BLaER1 (cell line): ENCODE measurements around the gene CHRNA5.

ENCODE experiments used
- H3K27ac ChIP-seq: shearing (Covaris generic); formaldehyde crosslinking; 2 replicates; pipeline ENCODE4 v1.8.1; 2022
- H3K27me3 ChIP-seq: shearing (Covaris generic); formaldehyde crosslinking; 2 replicates; pipeline ENCODE4 v1.8.1; 2022
- H3K36me3 ChIP-seq: shearing (Covaris generic); formaldehyde crosslinking; 2 replicates; pipeline ENCODE4 v1.8.1; 2022
- H3K4me1 ChIP-seq: shearing (Covaris generic); formaldehyde crosslinking; 2 replicates; pipeline ENCODE4 v1.8.1; 2022
- H3K4me2 ChIP-seq: shearing (Covaris generic); formaldehyde crosslinking; 2 replicates; pipeline ENCODE4 v1.8.1; 2022
- H3K4me3 ChIP-seq: shearing (Covaris generic); formaldehyde crosslinking; 2 replicates; pipeline ENCODE4 v1.8.1; 2022
- H3K9ac ChIP-seq: shearing (Covaris generic); formaldehyde crosslinking; 2 replicates; pipeline ENCODE4 v1.8.1; 2022
- H3K9me3 ChIP-seq: shearing (Covaris generic); formaldehyde crosslinking; 2 replicates; pipeline ENCODE4 v1.8.1; 2022
- H4K20me1 ChIP-seq: shearing (Covaris generic); formaldehyde crosslinking; 2 replicates; pipeline ENCODE4 v1.8.1; 2022
- Cebpa-rat ChIP-seq: shearing (Covaris generic); IDR thresholded peaks from 2 replicates; pipeline ENCODE4 v1.8.1; 2022

Gene CHRNA5

GRCh38 chr15:78625606-78626280 lies 60.4 kb downstream of the CHRNA5 start:
- H3K9ac ChIP-seq: no peak overlapping the region
- no peaks in the 10 kb centered on the region for H3K36me3 ChIP-seq
- peaks cover 5% of the 10 kb centered on the region; the same call in 1 of the 2 replicates for H4K20me1 ChIP-seq
- H3K4me1 ChIP-seq: peaks cover 4% of the 10 kb centered on the region
- TF ChIP-seq Cebpa-rat: no peak
- no peaks in the 10 kb centered on the region for H3K9me3 ChIP-seq
- H3K4me3 ChIP-seq: no peak overlapping the region
- H3K27me3 ChIP-seq: peaks cover 24% of the 10 kb centered on the region
- H3K27ac ChIP-seq: no peak overlapping the region
- H3K4me2 ChIP-seq: no peak overlapping the region

- Histone ChIP-seq H3K4me2 (no peak overlapping the region), H4K20me1 (peaks cover 5% of the 10 kb centered on the region; the same call in 1 of the 2 replicates), H3K36me3 (no peaks in the 10 kb centered on the region), H3K4me1 (no peaks in the 10 kb centered on the region), H3K27me3 (peaks cover 17% of the 10 kb centered on the region), H3K27ac (no peak overlapping the region), H3K4me3 (no peak overlapping the region), H3K9ac (no peak overlapping the region), H3K9me3 (no peaks in the 10 kb centered on the region)
- no peak for TF ChIP-seq Cebpa-rat
These were observed 61.2 kb downstream of the CHRNA5 start for GRCh38 chr15:78626381-78626995.

GRCh38 chr15:78627348-78627747 lies 62.0 kb downstream of the CHRNA5 start:
- Histone ChIP-seq H3K27ac (no peak overlapping the region), H3K4me2 (no peak overlapping the region), H3K4me3 (no peak overlapping the region), H3K9me3 (0 out of 2 replicates have a peak, but pooled peaks cover under 1% of the 10 kb centered on the region), H4K20me1 (no peaks in the 10 kb centered on the region), H3K4me1 (no peaks in the 10 kb centered on the region), H3K9ac (no peak overlapping the region), H3K36me3 (no peaks in the 10 kb centered on the region), H3K27me3 (peaks cover 8% of the 10 kb centered on the region)
- no peak for TF ChIP-seq Cebpa-rat

- Histone ChIP-seq H3K36me3 (no peaks in the 10 kb centered on the region), H4K20me1 (no peaks in the 10 kb centered on the region), H3K27ac (no peak overlapping the region), H3K9me3 (peaks cover 9% of the 10 kb centered on the region), H3K4me3 (no peak overlapping the region), H3K4me2 (no peak overlapping the region), H3K27me3 (no peaks in the 10 kb centered on the region; the same call in 1 of the 2 replicates), H3K4me1 (no peaks in the 10 kb centered on the region), H3K9ac (no peak overlapping the region)
- no peak for TF ChIP-seq Cebpa-rat
These were observed 62.9 kb downstream of the CHRNA5 start for GRCh38 chr15:78628227-78628626.

- H3K4me3 ChIP-seq: no peak overlapping the region
- H3K9me3 ChIP-seq: peaks cover 18% of the 10 kb centered on the region
- TF ChIP-seq Cebpa-rat: no peak
- H4K20me1 ChIP-seq: no peaks in the 10 kb centered on the region
- H3K4me1 ChIP-seq: no peaks in the 10 kb centered on the region
- H3K27ac ChIP-seq: no peak overlapping the region
- H3K9ac ChIP-seq: no peak overlapping the region
- no peaks in the 10 kb centered on the region for H3K36me3 ChIP-seq
- no peaks in the 10 kb centered on the region for H3K27me3 ChIP-seq
- no peak overlapping the region for H3K4me2 ChIP-seq
These were observed 63.9 kb downstream of the CHRNA5 start for GRCh38 chr15:78629031-78629715.

- Histone ChIP-seq H4K20me1 (no peaks in the 10 kb centered on the region), H3K4me1 (no peaks in the 10 kb centered on the region), H3K27ac (no peak overlapping the region), H3K9ac (no peak overlapping the region), H3K4me3 (no peak overlapping the region), H3K4me2 (no peak overlapping the region), H3K36me3 (no peaks in the 10 kb centered on the region), H3K27me3 (no peaks in the 10 kb centered on the region), H3K9me3 (peaks cover 20% of the 10 kb centered on the region)
- TF ChIP-seq Cebpa-rat: no peak
These were observed 64.4 kb downstream of the CHRNA5 start for GRCh38 chr15:78629716-78630065.

- Histone ChIP-seq H3K4me1 (no peaks in the 10 kb centered on the region), H3K9ac (no peak overlapping the region), H3K27me3 (no peaks in the 10 kb centered on the region), H4K20me1 (no peaks in the 10 kb centered on the region), H3K27ac (no peak overlapping the region), H3K4me3 (no peak overlapping the region), H3K9me3 (peaks cover 20% of the 10 kb centered on the region), H3K36me3 (no peaks in the 10 kb centered on the region), H3K4me2 (no peak overlapping the region)
- TF ChIP-seq Cebpa-rat: no peak
These were observed 65.7 kb downstream of the CHRNA5 start for GRCh38 chr15:78630886-78631633.

GRCh38 chr15:78633348-78633747 lies 68.0 kb downstream of the CHRNA5 start:
- Histone ChIP-seq H3K4me2 (no peak overlapping the region), H3K4me3 (no peak overlapping the region), H3K27me3 (no peaks in the 10 kb centered on the region), H3K9me3 (peaks cover 20% of the 10 kb centered on the region), H3K27ac (no peak overlapping the region), H3K9ac (no peak overlapping the region), H3K4me1 (no peaks in the 10 kb centered on the region), H4K20me1 (no peaks in the 10 kb centered on the region), H3K36me3 (no peaks in the 10 kb centered on the region)
- TF ChIP-seq Cebpa-rat: no peak

- H3K4me3 ChIP-seq: no peak overlapping the region
- H3K4me1 ChIP-seq: no peaks in the 10 kb centered on the region
- H3K9me3 ChIP-seq: peaks cover 20% of the 10 kb centered on the region
- TF ChIP-seq Cebpa-rat: no peak
- H3K27me3 ChIP-seq: no peaks in the 10 kb centered on the region
- H3K27ac ChIP-seq: no peak overlapping the region
- no peaks in the 10 kb centered on the region for H4K20me1 ChIP-seq
- no peak overlapping the region for H3K9ac ChIP-seq
- no peaks in the 10 kb centered on the region for H3K36me3 ChIP-seq
- no peak overlapping the region for H3K4me2 ChIP-seq
These were observed 69.2 kb downstream of the CHRNA5 start for GRCh38 chr15:78634210-78635145.
